GM18511 (cell line): ENCODE results near the gene ABCC4.
A peak's percentile ranks its signal among the peaks of the same experiment; 100 is the strongest.

Experiments used
- ATAC-seq: cut with Tn5 transposase; IDR thresholded peaks from one replicate; pipeline ENCODE4 v1.9.1; 2021; ENCODE audit warnings: mild to moderate bottlenecking, moderate library complexity; ENCODE audit not compliant: unreplicated experiment

The ABCC4 gene

DNA sequence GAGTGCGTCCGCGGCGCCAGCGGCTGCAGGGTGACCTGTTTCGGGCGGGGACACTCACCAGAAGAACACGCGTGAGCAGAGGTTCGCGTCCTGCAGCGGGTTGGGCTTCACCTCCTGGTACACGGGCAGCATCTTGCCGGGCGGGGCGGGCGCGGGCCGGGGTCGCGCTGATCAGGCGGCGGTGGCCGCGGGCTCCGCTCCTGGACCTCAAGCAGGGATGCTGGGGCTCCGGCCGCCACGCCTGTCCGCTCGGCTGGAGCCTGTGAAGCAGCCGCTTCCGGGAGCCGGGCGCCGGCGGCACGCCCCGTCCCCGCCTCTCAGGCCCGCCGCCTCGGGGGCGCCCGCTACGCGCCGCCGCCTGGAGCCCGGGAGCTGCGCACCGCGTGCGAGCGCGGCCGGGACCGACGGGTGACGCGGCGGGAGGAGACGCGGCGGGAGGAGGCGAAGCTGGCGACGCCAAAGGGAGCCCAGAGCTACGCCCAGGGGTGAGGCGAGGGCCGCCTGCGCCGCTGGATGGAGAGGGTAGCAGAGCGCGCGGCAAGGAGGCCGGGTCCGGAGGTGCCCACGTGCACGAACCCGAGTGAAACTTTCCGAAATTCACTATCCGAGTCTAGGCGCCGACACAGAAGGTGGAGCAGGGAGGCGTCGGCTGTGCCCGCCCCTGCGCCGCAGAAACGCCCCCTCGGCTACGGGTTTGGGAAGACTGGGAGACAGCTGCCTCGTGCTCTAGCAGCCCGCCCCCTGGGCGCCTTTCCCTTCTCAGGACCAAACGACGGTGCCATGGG is at the start of gene ABCC4:
Gene ABCC4 (minus strand): TSS at position 269 of the 785 bp plus-strand sequence. CDS start 137 bp downstream, at position 132.
- ATAC-seq = peak; percentile 88

- ATAC-seq = no peak
These were observed 48.0 kb upstream of the ABCC4 start for GRCh38 chr13:95349267-95349666.

GRCh38 chr13:95343944-95344343 is 42.7 kb upstream of the ABCC4 start:
- ATAC-seq = no peak

DNA sequence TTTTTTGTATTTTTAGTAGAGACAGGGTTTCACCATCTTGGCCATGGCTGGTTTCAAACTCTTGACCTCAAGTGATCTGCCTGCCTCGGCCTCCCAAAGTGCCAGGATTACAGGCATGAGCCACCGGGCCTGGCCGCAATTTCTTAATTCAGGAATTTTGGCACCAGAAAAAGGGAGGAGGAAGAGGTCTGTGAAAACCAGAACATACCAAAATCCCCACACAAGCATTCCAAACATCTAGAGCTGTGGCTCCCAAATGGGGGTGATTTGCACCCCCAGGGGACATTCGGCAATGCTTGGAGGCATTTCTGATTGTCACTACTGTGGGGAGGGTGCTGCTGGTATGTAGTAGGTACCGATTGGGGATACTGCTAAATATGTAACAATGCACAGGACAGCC is 40.2 kb upstream of the ABCC4 start:
- no peak for ATAC-seq

DNA sequence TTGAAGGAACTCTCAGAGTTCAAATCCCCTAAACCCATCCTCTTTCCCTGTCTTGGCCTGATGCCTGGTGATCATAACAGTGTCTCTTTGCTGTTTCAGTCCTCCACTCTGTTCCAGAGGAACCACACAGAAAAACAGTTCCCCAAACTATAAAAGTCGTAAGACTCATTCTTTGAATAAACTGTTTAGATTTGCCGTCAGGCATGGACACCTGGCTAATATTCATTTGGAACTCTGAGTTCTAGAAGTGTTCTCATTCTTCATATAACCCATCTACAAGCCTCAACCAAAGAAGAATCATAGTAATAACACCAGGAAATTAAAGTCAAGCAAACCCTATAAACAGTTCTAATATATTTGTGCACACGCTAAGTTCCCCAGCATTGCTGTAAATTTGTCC is 37.7 kb upstream of the ABCC4 start:
- no peak for ATAC-seq

GRCh38 chr13:95337597-95337996 is 36.3 kb upstream of the ABCC4 start:
- ATAC-seq = no peak

DNA sequence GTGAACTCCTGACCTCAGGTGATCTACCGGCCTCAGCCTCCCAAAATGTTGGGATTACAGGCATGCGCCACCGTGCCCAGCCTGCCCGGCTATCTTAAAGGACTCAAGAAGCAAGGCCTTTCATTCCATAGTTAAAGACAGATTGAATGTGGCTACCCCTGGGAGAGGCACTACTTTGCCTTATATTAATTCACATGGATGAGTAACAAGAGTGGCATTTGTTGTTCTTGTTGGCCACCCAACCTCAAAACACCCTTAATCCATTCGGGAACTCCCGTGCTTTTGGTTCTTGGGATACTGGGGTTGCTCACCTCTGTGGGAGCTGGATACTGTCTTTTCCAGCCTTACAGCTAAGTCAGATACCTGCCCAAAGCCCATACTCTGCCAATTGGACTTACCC is 34.4 kb upstream of the ABCC4 start:
- no peak for ATAC-seq

GRCh38 chr13:95328386-95328785 is 27.1 kb upstream of the ABCC4 start:
- no peak for ATAC-seq

DNA sequence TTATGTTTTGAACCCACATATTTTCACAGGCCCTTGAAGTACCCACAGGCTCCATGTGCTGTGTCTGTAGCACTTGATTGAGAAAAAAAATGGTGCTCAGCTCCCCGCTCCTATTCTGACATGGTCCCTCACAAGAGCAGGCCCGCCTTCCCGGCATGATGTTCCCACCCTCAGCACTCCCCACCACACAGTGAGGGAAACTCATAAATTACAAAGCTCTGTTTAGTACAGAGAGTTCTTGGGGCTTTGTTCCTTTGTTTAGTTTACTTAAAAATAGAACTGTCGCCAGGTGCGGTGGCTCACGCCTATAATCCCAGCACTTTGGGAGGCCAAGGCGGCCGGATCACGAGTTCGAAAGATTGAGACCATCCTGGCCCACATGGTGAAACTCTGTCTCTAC is 25.9 kb upstream of the ABCC4 start:
- no peak for ATAC-seq

DNA sequence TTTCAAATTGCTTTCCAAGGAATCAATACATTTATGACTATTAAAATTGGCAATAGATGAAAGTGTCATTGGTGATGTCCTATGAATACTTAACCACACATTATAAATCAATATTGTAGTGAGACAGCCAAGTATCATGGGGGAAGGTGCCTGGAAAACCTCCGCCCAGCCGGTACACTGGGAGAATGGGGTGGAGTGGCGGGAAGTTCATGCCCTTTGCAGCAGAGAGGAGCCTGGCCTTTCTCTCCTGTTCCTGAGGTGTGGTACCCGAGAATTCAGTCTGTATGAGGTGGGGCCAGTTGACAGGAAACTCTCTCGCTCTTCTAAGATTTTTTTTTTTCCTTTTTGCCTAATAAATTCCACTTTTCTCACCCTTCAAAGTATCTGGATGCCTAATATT is 25.4 kb upstream of the ABCC4 start:
- no peak for ATAC-seq

DNA sequence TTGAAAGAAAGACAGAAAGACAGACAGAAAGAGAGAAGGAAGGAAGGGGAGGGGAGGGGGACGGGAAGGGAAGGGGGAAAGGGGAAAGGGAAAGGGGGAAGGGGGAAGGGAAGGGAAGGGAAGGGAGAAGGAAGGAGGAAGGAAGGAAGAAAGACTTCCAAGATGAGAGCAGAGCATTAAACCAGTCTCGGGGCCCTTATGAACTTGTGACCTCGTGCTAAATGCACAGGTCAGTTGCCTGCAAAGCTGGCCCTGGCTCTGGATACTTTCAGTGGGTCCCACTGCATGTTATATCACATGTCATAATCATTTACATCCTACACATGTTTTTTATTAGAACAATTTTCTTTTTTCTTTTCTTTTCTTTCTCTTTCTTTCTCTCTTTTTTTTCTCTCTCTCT is 24.2 kb upstream of the ABCC4 start:
- no peak for ATAC-seq

GRCh38 chr13:95323930-95324662 is 22.8 kb upstream of the ABCC4 start:
- no peak for ATAC-seq

- no peak for ATAC-seq
These were observed 18.5 kb upstream of the ABCC4 start for GRCh38 chr13:95319551-95320274.

GRCh38 chr13:95317039-95317989 is 16.1 kb upstream of the ABCC4 start:
- ATAC-seq = no peak

GRCh38 chr13:95315752-95316151 is 14.5 kb upstream of the ABCC4 start:
- no peak for ATAC-seq

DNA sequence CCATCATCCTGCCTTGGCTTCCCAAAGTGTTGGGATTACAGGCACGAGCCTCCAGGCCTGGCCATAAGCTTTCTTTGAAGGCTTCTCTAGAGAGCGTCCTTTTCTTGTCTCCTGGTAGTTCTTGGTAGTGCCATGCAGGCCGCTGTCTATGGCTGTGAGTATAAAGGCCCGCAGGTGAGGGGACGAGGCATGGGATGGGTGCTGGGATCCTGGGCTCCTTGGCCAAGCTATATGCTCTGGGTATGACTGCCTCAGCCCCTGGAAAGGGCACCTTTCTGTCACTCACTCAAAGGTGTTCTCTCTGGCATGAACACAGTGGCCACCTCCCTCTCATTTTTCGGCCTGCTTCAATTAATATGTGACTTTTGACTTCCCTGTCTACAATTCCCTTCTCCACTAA is 6.3 kb upstream of the ABCC4 start:
- ATAC-seq = no peak

DNA sequence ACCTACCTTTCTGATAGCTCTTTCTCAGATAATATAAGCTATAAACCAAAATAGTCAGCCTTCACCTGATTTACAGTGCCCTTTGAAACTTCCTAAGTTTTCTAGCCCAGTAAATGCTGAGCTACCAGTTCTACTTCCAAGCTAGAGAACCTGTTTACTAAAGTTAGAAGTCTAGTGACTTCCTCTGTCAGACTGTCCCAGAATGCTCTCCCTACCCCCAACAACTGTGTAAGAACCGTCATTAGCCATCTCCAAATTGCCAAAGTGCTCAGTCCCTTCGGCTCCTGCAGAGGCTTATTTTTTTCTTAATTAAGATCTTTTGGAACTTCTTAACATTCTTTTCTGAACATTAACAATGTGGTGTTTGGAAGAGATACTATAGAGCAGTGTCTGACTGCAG is 3.2 kb upstream of the ABCC4 start:
- ATAC-seq = no peak

DNA sequence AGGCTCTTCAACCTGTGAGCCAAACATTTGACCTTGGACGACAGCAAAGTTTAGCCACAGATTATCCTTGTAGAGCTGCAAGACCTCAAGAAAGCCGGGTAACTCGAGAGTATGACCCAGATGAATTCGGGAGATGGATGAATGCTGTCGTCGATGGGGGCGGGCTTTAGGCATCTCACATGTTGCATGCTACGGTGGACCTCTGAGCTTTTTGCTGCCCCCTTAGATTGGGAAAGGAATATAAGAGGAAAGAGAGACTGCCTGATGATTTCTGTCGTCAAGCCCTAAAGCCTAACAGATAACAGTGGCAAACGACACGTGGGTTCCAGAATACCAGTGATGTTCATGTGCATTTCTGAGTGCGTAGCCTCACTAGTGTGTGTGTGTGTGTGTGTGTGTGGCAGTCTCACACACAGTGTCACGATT is 730 bp upstream of the ABCC4 start:
- ATAC-seq = no peak

DNA sequence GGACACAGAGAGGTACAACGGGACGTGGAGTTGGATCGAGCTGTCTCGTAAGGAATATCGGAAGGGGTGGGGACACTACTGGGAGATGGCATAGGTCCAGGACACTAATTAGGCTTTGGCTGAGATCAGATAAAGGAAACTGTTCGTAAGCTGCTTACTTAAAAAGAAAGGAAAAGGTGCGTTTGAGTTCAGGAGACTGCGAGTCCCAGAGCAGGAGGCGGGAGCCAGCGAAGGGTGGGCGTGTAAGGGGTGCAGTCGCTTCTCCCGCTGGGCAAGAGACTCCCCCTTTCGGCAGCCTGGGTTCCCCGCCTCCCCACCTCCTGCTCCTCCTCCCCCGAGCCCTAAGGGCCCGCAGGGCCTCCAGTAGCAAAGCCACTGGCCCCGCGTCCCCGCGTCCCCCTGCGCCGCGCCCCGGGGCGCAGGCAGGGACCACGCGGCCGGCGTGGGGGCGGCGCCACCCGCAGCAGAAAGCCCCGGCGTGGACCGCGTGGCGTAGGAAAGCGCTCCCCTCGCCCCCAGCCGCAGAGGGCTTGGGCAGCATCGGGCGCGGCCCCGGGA is 547 bp downstream of the ABCC4 start:
- peak; percentile 53 for ATAC-seq

- no peak for ATAC-seq
These were observed 2.2 kb downstream of the ABCC4 start for GRCh38 chr13:95298971-95299621.
